Endothelial cell of umbilical vein (primary cell): ENCODE measurements around the gene PTCH1. TPM values are rescaled to one million over a fixed set of nuclear protein-coding genes. Genes with fewer than 3 reads are reported as not detected.

Experiments used
- BruUV-seq: library from RNA; stranded (reverse); fragments of 400-500 nt; replicated peaks from 2 replicates; lab custom pipeline; 2021; lab: Mats Ljungman, UMichigan
- CTCF ChIA-PET: fragments of 300-600, 350-600 bp; sonication (Branson Sonifier 250); formaldehyde crosslinking; loops from one replicate; lab custom pipeline; 2021; ENCODE audit warnings: antibody characterized with exemption, inconsistent platforms; lab: Charles Lee
- POLR2A ChIA-PET: fragments of 300-600, 350-600 bp; sonication (Branson Sonifier 250); formaldehyde crosslinking; loops from one replicate; lab custom pipeline; 2021; ENCODE audit warnings: antibody characterized with exemption, inconsistent platforms; lab: Charles Lee
- DNase-seq: peaks from one replicate; pipeline ENCODE4 v3.0.0-alpha.2; 2011; ENCODE audit warnings: low read depth, low spot score
- FAIRE-seq: peaks from 2 replicates; lab custom pipeline; 2011; peaks lifted over from hg19 to GRCh38; lab: Jason Lieb, UNC
- H2AFZ ChIP-seq: 2 replicates; pipeline ENCODE4 v1.6.0; 2012; ENCODE audit warnings: low read depth, low read length, control low read depth, inconsistent platforms
- H3K27ac ChIP-seq: 2 replicates; pipeline ENCODE4 v1.5.1; 2011; ENCODE audit warnings: low read depth, mild to moderate bottlenecking, control low read depth, low read length, moderate library complexity; ENCODE audit not compliant: insufficient read depth
- H3K27me3 ChIP-seq, 2 experiments: 2 replicates each; pipeline versions ENCODE4 v1.6.0 to v1.6.1; 2011; ENCODE audit warnings: low read length in 2 of 2, mixed read lengths in 1 of 2; ENCODE audit not compliant: control insufficient read depth in 2 of 2, insufficient read depth in 2 of 2
- H3K36me3 ChIP-seq, 2 experiments: 2 replicates in 1 of 2; 3 replicates in 1 of 2; pipeline ENCODE4 v1.5.1; 2011; ENCODE audit warnings: low read length in 2 of 2, mild to moderate bottlenecking in 1 of 2, moderate library complexity in 1 of 2; ENCODE audit not compliant: control insufficient read depth in 2 of 2, insufficient read depth in 2 of 2; ENCODE audit errors: extremely low read depth in 1 of 2
- H3K4me1 ChIP-seq: 3 replicates; pipeline ENCODE4 v1.5.1; 2011; ENCODE audit warnings: mild to moderate bottlenecking, low read length; ENCODE audit not compliant: control insufficient read depth, insufficient read depth; ENCODE audit errors: extremely low read depth
- H3K4me2 ChIP-seq: 2 replicates; pipeline ENCODE4 v1.6.1; 2011; ENCODE audit warnings: low read length, control low read depth, mixed read lengths; ENCODE audit not compliant: insufficient read depth
- H3K4me3 ChIP-seq, 3 experiments: fragments of 200-600 bp in 1 of 3; sonication (generic), shearing (Covaris generic) in 1 of 3; replicated peaks in 1 of 3; 2 replicates each; pipeline ENCODE4 v1.5.1; 2011 to 2016; ENCODE audit warnings: control low read depth in 3 of 3, low read length in 3 of 3, mild to moderate bottlenecking in 2 of 3, inconsistent platforms in 1 of 3, low read depth in 1 of 3, moderate library complexity in 1 of 3; ENCODE audit not compliant: insufficient read depth in 1 of 3
- H3K79me2 ChIP-seq: 2 replicates; pipeline ENCODE4 v1.6.0; 2012; ENCODE audit warnings: low read length, inconsistent platforms; ENCODE audit not compliant: control insufficient read depth, insufficient read depth
- H3K9ac ChIP-seq: replicated peaks from 2 replicates; pipeline ENCODE3; 2011; ENCODE audit warnings: low read length, control low read depth; ENCODE audit not compliant: insufficient read depth; ENCODE audit errors: extremely low read depth
- H3K9me1 ChIP-seq: replicated peaks from 3 replicates; pipeline ENCODE4 v1.6.0; 2011; ENCODE audit warnings: mild to moderate bottlenecking, low read length; ENCODE audit not compliant: control insufficient read depth, insufficient read depth; ENCODE audit errors: extremely low read depth
- H3K9me3 ChIP-seq: replicated peaks from 2 replicates; pipeline ENCODE4 v1.5.1; 2012; ENCODE audit warnings: low read length, inconsistent platforms; ENCODE audit not compliant: control insufficient read depth, insufficient read depth
- H4K20me1 ChIP-seq: replicated peaks from 2 replicates; pipeline ENCODE3; 2011; ENCODE audit warnings: mild to moderate bottlenecking, low read length; ENCODE audit not compliant: control insufficient read depth, insufficient read depth; ENCODE audit errors: extremely low read depth
- EZH2 ChIP-seq: IDR thresholded peaks from 2 replicates; pipeline ENCODE4 v1.6.1; 2012; ENCODE audit warnings: borderline replicate concordance, low read depth, mild to moderate bottlenecking, moderate library complexity, low read length, inconsistent platforms; ENCODE audit not compliant: severe bottlenecking
- FOS ChIP-seq: IDR thresholded peaks from 2 replicates; pipeline ENCODE4 v1.6.1; 2011; ENCODE audit warnings: mild to moderate bottlenecking, low read length, moderate library complexity, borderline replicate concordance; ENCODE audit not compliant: insufficient read depth
- GATA2 ChIP-seq: IDR thresholded peaks from 2 replicates; pipeline ENCODE4 v1.7.0; 2011; ENCODE audit warnings: low read depth, mild to moderate bottlenecking, moderate library complexity, mixed read lengths, low read length; ENCODE audit not compliant: insufficient read length, insufficient read depth
- JUN ChIP-seq: IDR thresholded peaks from 2 replicates; pipeline ENCODE4 v1.6.1; 2011; ENCODE audit warnings: borderline replicate concordance, low read depth; ENCODE audit not compliant: insufficient read length, insufficient read depth
- MYC ChIP-seq: IDR thresholded peaks from one replicate; pipeline ENCODE4 v1.6.1; 2011; ENCODE audit warnings: mild to moderate bottlenecking, low read depth, low read length
- POLR2A ChIP-seq: IDR thresholded peaks from 2 replicates; pipeline ENCODE4 v1.6.1; 2012; ENCODE audit warnings: low read depth, mild to moderate bottlenecking, control low read depth, low read length
- POLR2AphosphoS5 ChIP-seq: IDR thresholded peaks from 2 replicates; pipeline ENCODE4 v1.6.1; 2012; ENCODE audit warnings: low read depth, mild to moderate bottlenecking, control low read depth, low read length, moderate library complexity; ENCODE audit not compliant: insufficient read depth
- dilution Hi-C: fragments of 300-500 bp; cut with MboI; formaldehyde crosslinking; loops from one replicate; pipeline ENCODE4 v1.15.0; 2019; ENCODE audit warnings: low sequenced_read_pairs; ENCODE audit not compliant: extremely low pct_ligation_motif_present
- intact Hi-C: fragments of 100-400 bp; cut with micrococcal nuclease; formaldehyde crosslinking; loops from one replicate; pipeline ENCODE4 v1.10.0; 2022
- polyA plus RNA-seq, 4 experiments: library from polyadenylated mRNA; depleted of rRNA in 3 of 4; stranded (reverse) in 3 of 4; unstranded in 1 of 4; fragments of >200 nt; gene quantifications; 2 replicates each; pipeline versions ENCODE4 v1.2.1 to v1.2.3, GENCODE V29; 2011 to 2012; ENCODE audit warnings: missing spikeins in 1 of 4
- total RNA-seq: library from RNA; stranded (reverse); gene quantifications from 2 replicates; pipeline ENCODE4 v1.2.3, GENCODE V29; 2021
- TF ChIP-seq, protein P1 (sequence below), 2 donors: IDR thresholded peaks; 1 replicate in 1 of 2; 2 replicates in 1 of 2; pipeline ENCODE4 v1.5.1; 2011; ENCODE audit warnings: low read length in 2 of 2, mild to moderate bottlenecking in 2 of 2, moderate library complexity in 2 of 2, control low read depth in 1 of 2, inconsistent platforms in 1 of 2, low read depth in 1 of 2; ENCODE audit not compliant: insufficient read depth in 1 of 2; ENCODE audit errors: extremely low read depth in 1 of 2
- TF ChIP-seq, protein P2 (sequence below): IDR thresholded peaks from 2 replicates; pipeline ENCODE4 v1.6.1; 2011; ENCODE audit not compliant: insufficient read depth, insufficient read length

Gene PTCH1
- total and polyA plus RNA-seq, 2 donors (not counting 3 experiments of a cell fraction or from before 2014, with no cell fraction given): 3.9 to 12.1 TPM

DNA sequence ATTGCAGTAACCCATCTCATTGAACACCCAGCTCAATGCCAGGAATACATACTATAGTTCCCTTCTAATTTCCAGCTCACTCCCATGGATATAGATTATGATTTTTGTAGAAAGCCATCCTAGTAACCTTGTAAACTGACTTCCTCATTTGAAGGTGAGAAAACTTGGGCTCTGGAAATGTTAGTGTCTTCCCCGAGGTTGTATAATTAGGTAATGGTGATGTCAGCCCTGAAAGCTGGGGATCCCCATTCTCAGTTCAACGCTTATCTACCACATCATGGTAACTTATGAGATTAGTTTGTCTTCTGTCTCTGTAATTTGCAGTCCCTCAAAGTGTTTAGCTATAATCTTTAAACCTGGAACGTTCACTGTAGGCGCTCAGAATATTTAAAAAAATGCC lies 34.6 kb upstream of the PTCH1 start:
- Histone ChIP-seq H3K9ac (no peak overlapping the region), H3K27ac (no peak overlapping the region), H3K4me3 (no peak overlapping the region), H3K27me3 (peaks cover 11 to 18% of the 10 kb centered on the region in 2 experiments), H3K36me3 (no peaks in the 10 kb centered on the region), H2AFZ (no peak overlapping the region), H4K20me1 (no peaks in the 10 kb centered on the region), H3K9me3 (no peaks in the 10 kb centered on the region), H3K4me2 (no peak overlapping the region), H3K79me2 (no peaks in the 10 kb centered on the region), H3K4me1 (no peaks in the 10 kb centered on the region), H3K9me1 (no peaks in the 10 kb centered on the region)
- TF ChIP-seq, protein P1, sequence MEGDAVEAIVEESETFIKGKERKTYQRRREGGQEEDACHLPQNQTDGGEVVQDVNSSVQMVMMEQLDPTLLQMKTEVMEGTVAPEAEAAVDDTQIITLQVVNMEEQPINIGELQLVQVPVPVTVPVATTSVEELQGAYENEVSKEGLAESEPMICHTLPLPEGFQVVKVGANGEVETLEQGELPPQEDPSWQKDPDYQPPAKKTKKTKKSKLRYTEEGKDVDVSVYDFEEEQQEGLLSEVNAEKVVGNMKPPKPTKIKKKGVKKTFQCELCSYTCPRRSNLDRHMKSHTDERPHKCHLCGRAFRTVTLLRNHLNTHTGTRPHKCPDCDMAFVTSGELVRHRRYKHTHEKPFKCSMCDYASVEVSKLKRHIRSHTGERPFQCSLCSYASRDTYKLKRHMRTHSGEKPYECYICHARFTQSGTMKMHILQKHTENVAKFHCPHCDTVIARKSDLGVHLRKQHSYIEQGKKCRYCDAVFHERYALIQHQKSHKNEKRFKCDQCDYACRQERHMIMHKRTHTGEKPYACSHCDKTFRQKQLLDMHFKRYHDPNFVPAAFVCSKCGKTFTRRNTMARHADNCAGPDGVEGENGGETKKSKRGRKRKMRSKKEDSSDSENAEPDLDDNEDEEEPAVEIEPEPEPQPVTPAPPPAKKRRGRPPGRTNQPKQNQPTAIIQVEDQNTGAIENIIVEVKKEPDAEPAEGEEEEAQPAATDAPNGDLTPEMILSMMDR (IDR thresholded peaks at IDR 0.05; ENCODE audit: extremely low read depth in 1 of 2, insufficient read depth in 1 of 2, low read depth in 1 of 2, low read length in 2 of 2): no peak
- TF ChIP-seq POLR2AphosphoS5: no peak
- no peak for TF ChIP-seq EZH2
- TF ChIP-seq JUN: no peak
- TF ChIP-seq MYC: no peak
- no peak for TF ChIP-seq POLR2A
- TF ChIP-seq FOS: no peak
- TF ChIP-seq GATA2: no peak
- TF ChIP-seq, protein P2, sequence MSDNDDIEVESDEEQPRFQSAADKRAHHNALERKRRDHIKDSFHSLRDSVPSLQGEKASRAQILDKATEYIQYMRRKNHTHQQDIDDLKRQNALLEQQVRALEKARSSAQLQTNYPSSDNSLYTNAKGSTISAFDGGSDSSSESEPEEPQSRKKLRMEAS: no peak
- intact Hi-C loops: no loop called here
- dilution Hi-C loops: no loop called here
- FAIRE-seq (no peak), DNase-seq (no peak)
- no TSS peak for BruUV-seq
- POLR2A ChIA-PET: no interaction called here
- CTCF ChIA-PET: no interaction called here
